ENCODE data around the gene SCO2. TPM values are rescaled to one million over a fixed set of nuclear protein-coding genes. Genes with fewer than 3 reads are reported as not detected.

SCO2 gene
- total RNA-seq, 4 donors from 2014 or later = 1.2 to 6.3 (median 4.5) TPM; not detected in 1

DNA sequence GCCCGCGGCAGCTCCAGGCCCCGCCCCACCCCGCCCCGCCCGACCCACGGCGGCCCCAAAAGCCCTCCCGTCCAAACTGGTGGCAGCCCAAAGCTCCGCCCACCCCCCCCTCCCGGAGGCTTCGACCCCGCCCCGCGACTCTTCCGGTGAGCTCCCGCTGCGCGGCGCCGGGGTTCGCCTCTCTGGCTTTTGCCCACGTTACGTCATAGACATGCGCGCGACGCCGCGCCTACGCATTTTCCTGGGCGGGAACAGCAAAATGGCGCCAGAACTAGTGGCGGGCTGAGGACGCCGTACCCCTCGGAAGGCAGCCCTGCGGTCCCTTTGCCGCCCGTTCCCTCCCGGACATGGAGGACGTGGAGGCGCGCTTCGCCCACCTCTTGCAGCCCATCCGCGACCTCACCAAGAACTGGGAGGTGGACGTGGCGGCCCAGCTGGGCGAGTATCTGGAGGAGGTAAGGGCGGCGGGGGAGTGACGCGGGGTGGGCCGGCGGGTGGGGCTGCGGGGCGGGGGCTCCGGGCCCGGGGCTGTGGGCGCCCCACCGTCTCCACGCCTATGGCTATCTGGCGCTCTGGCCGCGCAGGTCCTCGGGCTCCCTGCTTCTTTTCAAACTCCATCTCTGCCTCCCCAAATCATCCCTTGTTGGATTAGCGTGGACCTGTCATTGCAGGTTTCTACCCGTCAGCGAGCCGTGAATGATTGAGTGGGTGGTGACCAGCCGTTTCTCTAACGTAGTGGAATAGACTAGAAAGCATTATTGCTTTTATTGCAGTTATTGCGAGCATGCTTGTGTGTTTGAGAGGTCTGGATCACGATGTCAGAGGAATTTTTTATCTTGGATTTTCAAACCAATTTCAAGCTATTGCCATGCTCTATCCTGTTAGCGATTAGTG is 17.2 kb downstream of the SCO2 start, which contains the start of gene NCAPH2:
Gene NCAPH2, plus strand, starts transcription at position 234 of the 894 bp plus-strand sequence. Its CDS starts 114 bp downstream, at position 348.
- H3K27ac ChIP-seq = peak within 1 kb of the TSS; percentile 93 to 98 (median 94)
- H3K27me3 ChIP-seq = no peaks in the 10 kb centered on the region
- peak; percentile 62 to 78 for TF ChIP-seq POLR2A (IDR thresholded peaks at IDR 0.05)
- peak in 2 of 6 experiments; percentile 14 to 23 for TF ChIP-seq CTCF (IDR thresholded peaks at IDR 0.05)
- H3K9me3 ChIP-seq = no peaks in the 10 kb centered on the region
- peak in 2 of 3 donors; percentile 94 to 98 for DNase-seq
- peaks cover 0 to 31% (median 0%) of the 10 kb centered on the region in 3 donors for H3K36me3 ChIP-seq
- H3K4me3 ChIP-seq = peak within 1 kb of the TSS; percentile 70 to 100 (median 91)
- H3K4me1 ChIP-seq = peaks cover 0 to 35% (median 8%) of the 10 kb centered on the region in 4 donors

GRCh38 chr22:50507421-50507990 is 17.9 kb downstream of the SCO2 start, which contains the start of gene LMF2:
Gene LMF2 (minus strand): TSS chr22:50507702. CDS start chr22:50507675, 27 bp downstream.
- Histone ChIP-seq H3K4me1 (peaks cover 0 to 35% (median 8%) of the 10 kb centered on the region in 4 donors), H3K4me3 (peak within 1 kb of the TSS; percentile 70 to 100 (median 91)), H3K27me3 (no peaks in the 10 kb centered on the region), H3K36me3 (peaks cover 0 to 38% (median 0%) of the 10 kb centered on the region in 3 donors), H3K27ac (peak within 1 kb of the TSS; percentile 93 to 98 (median 94)), H3K9me3 (no peaks in the 10 kb centered on the region)
- DNase-seq = peak; percentile 90 to 99 (median 96)
- peak; percentile 47 to 56 for TF ChIP-seq POLR2A (IDR thresholded peaks at IDR 0.05)
- TF ChIP-seq CTCF (IDR thresholded peaks at IDR 0.05) = peak in 2 of 6 experiments; percentile 10 to 13

DNA sequence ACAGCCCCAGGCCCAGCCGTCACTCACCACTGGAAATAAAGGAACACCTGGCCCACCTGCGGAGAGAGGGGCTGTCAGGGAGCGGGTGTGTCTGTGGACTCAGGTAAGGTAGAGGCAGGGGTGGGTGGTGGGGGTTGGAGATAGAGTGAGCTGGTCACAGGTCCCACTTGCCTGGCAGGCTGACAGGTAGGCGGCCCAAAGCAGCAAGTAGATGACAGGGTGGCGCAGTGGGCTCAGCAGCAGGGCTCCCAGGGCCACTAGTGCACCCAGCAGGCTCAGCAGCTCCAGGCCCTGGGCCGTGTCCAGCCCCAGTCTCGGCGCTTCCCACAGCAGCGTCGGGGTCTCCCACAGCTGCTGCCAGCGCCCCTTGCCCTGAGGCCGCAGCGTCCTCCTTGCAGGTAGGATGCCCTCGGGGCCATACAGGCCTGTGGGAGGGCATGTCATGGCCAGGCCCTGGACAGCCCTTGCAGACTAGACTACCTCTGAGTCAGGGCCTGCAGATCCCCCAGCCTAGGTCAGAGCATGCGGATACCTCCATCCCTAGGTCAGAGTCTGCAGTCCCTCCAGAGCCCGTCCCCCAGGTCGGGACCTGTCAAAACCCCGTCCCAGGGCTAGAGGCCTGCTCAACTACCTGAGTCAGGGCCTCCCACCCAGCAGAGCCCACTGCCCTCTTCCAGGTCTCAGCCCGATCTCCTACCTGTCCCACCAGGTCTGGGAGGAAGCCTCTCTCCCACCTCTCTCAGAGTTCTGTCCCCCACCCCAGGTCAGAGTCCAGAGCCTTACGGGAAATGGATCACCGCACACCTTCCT is 18.6 kb downstream of the SCO2 start:
- peaks cover 0 to 35% (median 8%) of the 10 kb centered on the region in 4 donors for H3K4me1 ChIP-seq
- no peak for DNase-seq
- no peaks in the 10 kb centered on the region for H3K27me3 ChIP-seq
- TF ChIP-seq POLR2A (IDR thresholded peaks at IDR 0.05) (no peak), CTCF (IDR thresholded peaks at IDR 0.05) (no peak)
- peaks cover 0 to 44% (median 0%) of the 10 kb centered on the region in 3 donors for H3K36me3 ChIP-seq
- no peaks in the 10 kb centered on the region for H3K9me3 ChIP-seq
- H3K27ac ChIP-seq = peak overlapping the region; percentile 76 to 98 (median 93)
- H3K4me3 ChIP-seq = peak overlapping the region; percentile 67 to 100 (median 90)

DNA sequence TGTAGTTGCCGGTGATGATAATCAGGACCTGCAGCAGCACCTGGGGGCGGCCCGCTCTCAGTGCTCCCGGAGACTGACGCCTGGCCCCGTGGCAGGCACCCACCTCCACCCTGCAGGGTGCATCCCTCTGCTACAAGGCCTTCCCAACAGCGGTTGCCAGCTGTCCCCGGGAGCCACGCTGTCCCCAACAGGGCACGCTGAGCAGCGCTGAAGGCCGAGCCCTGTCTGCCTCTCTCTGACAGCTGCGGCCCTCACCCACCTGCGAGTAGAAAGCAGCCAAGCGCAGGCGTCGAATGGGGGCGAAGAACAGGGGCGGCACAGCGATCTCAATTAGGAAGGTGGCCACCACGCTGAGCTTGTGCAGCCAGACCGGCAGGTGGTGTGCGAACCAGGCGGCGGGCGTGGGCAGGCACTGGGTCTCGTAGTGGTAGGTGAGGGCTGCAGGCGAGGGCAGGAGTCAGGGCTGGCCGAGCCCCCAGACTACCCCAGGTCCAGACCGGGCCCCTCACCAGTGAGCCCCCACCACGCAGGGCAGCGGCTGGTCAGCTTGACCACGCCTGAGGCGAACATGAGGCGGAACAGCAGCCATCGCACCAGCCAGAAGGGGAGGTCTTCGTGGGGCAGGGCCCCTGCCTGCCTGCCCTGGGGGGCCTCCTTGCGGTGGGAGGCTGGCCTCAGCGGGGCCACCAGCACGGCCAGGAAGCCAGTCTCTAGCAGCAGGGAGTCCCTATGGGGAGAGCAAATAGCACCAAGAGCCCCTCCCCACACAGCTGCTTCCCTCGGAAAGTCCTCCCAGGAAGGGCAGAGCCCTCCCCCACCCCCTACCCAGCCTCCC is 19.4 kb downstream of the SCO2 start:
- no peaks in the 10 kb centered on the region for H3K9me3 ChIP-seq
- peak overlapping the region in 3 of 4 donors; percentile 81 to 100 (median 99) for H3K4me3 ChIP-seq

More for the DNA sequence above, 19.4 kb downstream of the SCO2 start:
- Histone ChIP-seq H3K4me1 (peaks cover 0 to 35% (median 8%) of the 10 kb centered on the region in 4 donors), H3K27me3 (no peaks in the 10 kb centered on the region), H3K27ac (peak overlapping the region in 2 of 4 donors; percentile 93 to 98), H3K36me3 (peaks cover 0 to 44% (median 0%) of the 10 kb centered on the region in 3 donors)
- no peak for TF ChIP-seq POLR2A (IDR thresholded peaks at IDR 0.05)
- TF ChIP-seq CTCF (IDR thresholded peaks at IDR 0.05) = no peak
- DNase-seq = no peak

Data from Peyer's patch (tissue), 4 donors.